A549 (cell line): ENCODE data around the gene COL5A1. TPM values are rescaled to one million over a fixed set of nuclear protein-coding genes. Genes with fewer than 3 reads are reported as not detected.

Experiments
- ATAC-seq, 2 experiments: fragments of 200-7000 bp in 1 of 2; fragments of >200 bp in 1 of 2; cut with Nextera tagmentation in 1 of 2; cut with Tn5 transposase in 1 of 2; 3 replicates each; pipeline versions ENCODE4 v1.8.0 to v1.9.1; 2018 to 2020; ENCODE audit warnings: mild to moderate bottlenecking in 1 of 2, moderate library complexity in 1 of 2
- CTCF ChIA-PET: fragments of 300-600 bp; sonication (Branson Sonifier 250); formaldehyde crosslinking; extraction: SDS; loops from one replicate; lab custom pipeline; 2021; ENCODE audit warnings: antibody characterized with exemption, inconsistent platforms; lab: Yijun Ruan, JAX
- POLR2A ChIA-PET: fragments of 350-600 bp; formaldehyde crosslinking; extraction: SDS; loops from one replicate; lab custom pipeline; 2021; ENCODE audit warnings: antibody characterized with exemption, inconsistent platforms; lab: Yijun Ruan, JAX
- DNase-seq, 2 experiments: peaks; one replicate each; pipeline versions ENCODE4 v3.0.0 to v3.0.0-alpha.2; 2011 to 2016; ENCODE audit warnings: low read depth in 1 of 2, low spot score in 1 of 2
- FAIRE-seq: peaks from 2 replicates; lab custom pipeline; 2011; peaks lifted over from hg19 to GRCh38; lab: Jason Lieb, UNC
- H3K27ac ChIP-seq, 2 experiments: fragments of >200 bp; sonication (Bioruptor Twin); formaldehyde crosslinking; 3 replicates each; pipeline ENCODE4 v1.5.1; 2016 to 2017
- H3K4me1 ChIP-seq: fragments of >200 bp; sonication (Bioruptor Twin); formaldehyde crosslinking; 3 replicates; pipeline ENCODE4 v1.6.1; 2016
- H3K4me2 ChIP-seq: fragments of >200 bp; sonication (Bioruptor Twin); formaldehyde crosslinking; 3 replicates; pipeline ENCODE4 v1.6.1; 2016
- H3K4me3 ChIP-seq: fragments of >200 bp; sonication (Bioruptor Twin); formaldehyde crosslinking; 3 replicates; pipeline ENCODE4 v1.5.1; 2016
- H3K9me3 ChIP-seq: fragments of >200 bp; sonication (Bioruptor Twin); formaldehyde crosslinking; 3 replicates; pipeline ENCODE4 v1.6.1; 2016
- BHLHE40 ChIP-seq: IDR thresholded peaks from 2 replicates; pipeline ENCODE4 v1.6.1; 2012; ENCODE audit warnings: low read depth, low read length, inconsistent platforms
- CBX2 ChIP-seq: fragments of 200-600 bp; sonication (generic); IDR thresholded peaks from 2 replicates; pipeline ENCODE4 v1.6.1; 2016; ENCODE audit warnings: low read depth, mild to moderate bottlenecking, borderline replicate concordance
- EP300 ChIP-seq, 2 experiments: fragments of >200 bp; sonication (Bioruptor Twin); formaldehyde crosslinking; IDR thresholded peaks; 2 replicates in 1 of 2; 3 replicates in 1 of 2; pipeline ENCODE4 v1.6.1; 2016 to 2017
- FOSL2 ChIP-seq, 2 experiments: fragments of 450-650 bp in 1 of 2; fragments of >200 bp in 1 of 2; sonication (Bioruptor Twin) in 1 of 2; formaldehyde crosslinking; IDR thresholded peaks; 2 replicates each; pipeline versions ENCODE4 v1.5.0 to v1.6.1; 2016 to 2020; ENCODE audit warnings: mild to moderate bottlenecking in 1 of 2, moderate library complexity in 1 of 2
- GATA3 ChIP-seq: IDR thresholded peaks from 2 replicates; pipeline ENCODE4 v1.6.1; 2012; ENCODE audit warnings: borderline replicate concordance
- HEYL ChIP-seq: fragments of 250-450 bp; sonication (Bioruptor Pico); IDR thresholded peaks from 2 replicates; pipeline ENCODE4 v1.8.0; 2021; ENCODE audit warnings: mild to moderate bottlenecking, moderate library complexity
- HMGXB4 ChIP-seq: fragments of 250-450 bp; sonication (Bioruptor Pico); IDR thresholded peaks from 2 replicates; pipeline ENCODE4 v1.5.0; 2021; ENCODE audit warnings: mild to moderate bottlenecking, moderate library complexity, borderline replicate concordance
- HOXB13 ChIP-seq: fragments of 250-450 bp; sonication (Bioruptor Pico); IDR thresholded peaks from 2 replicates; pipeline ENCODE4 v1.5.0; 2020; ENCODE audit warnings: low read depth, mild to moderate bottlenecking, moderate library complexity
- HOXB5 ChIP-seq: fragments of 250-450 bp; sonication (Bioruptor Pico); IDR thresholded peaks from 2 replicates; pipeline ENCODE4 v1.5.0; 2020; ENCODE audit warnings: mild to moderate bottlenecking, moderate library complexity
- JUNB ChIP-seq: fragments of >200 bp; sonication (Bioruptor Twin); formaldehyde crosslinking; IDR thresholded peaks from 2 replicates; pipeline ENCODE4 v1.6.1; 2016
- NFE2L2 ChIP-seq: fragments of 150-350 bp; conservative IDR thresholded peaks from 2 replicates; pipeline ENCODE4 v1.6.1; 2014; ENCODE audit warnings: low read length
- POLR2A ChIP-seq: IDR thresholded peaks from 2 replicates; pipeline ENCODE4 v1.6.1; 2012; ENCODE audit warnings: mild to moderate bottlenecking, low read length
- RARB ChIP-seq: fragments of 250-450 bp; sonication (Bioruptor Pico); IDR thresholded peaks from 2 replicates; pipeline ENCODE4 v1.8.0; 2021; ENCODE audit warnings: mild to moderate bottlenecking, moderate library complexity
- REST ChIP-seq: fragments of 200-600 bp; sonication (generic); IDR thresholded peaks from 2 replicates; pipeline ENCODE4 v1.6.1; 2016; ENCODE audit warnings: antibody characterized with exemption, mild to moderate bottlenecking, moderate library complexity
- ZC3H11A ChIP-seq: fragments of 450-650 bp; IDR thresholded peaks from 2 replicates; pipeline ENCODE4 v1.6.1; 2014; ENCODE audit warnings: antibody characterized with exemption, mild to moderate bottlenecking
- ZFP36 ChIP-seq: fragments of 450-650 bp; IDR thresholded peaks from 2 replicates; pipeline ENCODE4 v1.6.1; 2014; ENCODE audit warnings: borderline replicate concordance; ENCODE audit not compliant: partially characterized antibody
- WGBS: methylation state at CpG from one replicate; pipeline ENCODE4 v1.1.6; 2017; ENCODE audit errors: missing lambda C conversion rate; 5-methylcytosine and 5-hydroxymethylcytosine counted together
- polyA plus RNA-seq, 4 experiments: library from polyadenylated mRNA; depleted of rRNA in 3 of 4; stranded (reverse); fragments of >200 nt; fragmentation: RNase III in 1 of 4; extraction: RNeasy Plus Mini Kit Qiagen cat#74134 plus additional on column Dnase treatment in 1 of 4; gene quantifications; 2 replicates in 3 of 4; 3 replicates in 1 of 4; pipeline ENCODE4 v1.2.3, GENCODE V29; 2011 to 2017
- TF ChIP-seq, protein P1 (sequence below): IDR thresholded peaks from 2 replicates; pipeline ENCODE4 v1.6.1; 2012
- TF ChIP-seq, protein P2 (sequence below): fragments of >200 bp; sonication (Bioruptor Twin); formaldehyde crosslinking; IDR thresholded peaks from 3 replicates; pipeline ENCODE4 v1.5.1; 2016
- TF ChIP-seq, protein P3 (sequence below): fragments of 250-450 bp; sonication (Bioruptor Pico); IDR thresholded peaks from 2 replicates; pipeline ENCODE4 v1.5.0; 2020; ENCODE audit warnings: low read depth, mild to moderate bottlenecking, moderate library complexity

COL5A1 gene
- polyA plus RNA-seq, 2 of the 4 experiments (the other 2 are of a cell fraction) = 16.1 to 67.5 TPM

DNA sequence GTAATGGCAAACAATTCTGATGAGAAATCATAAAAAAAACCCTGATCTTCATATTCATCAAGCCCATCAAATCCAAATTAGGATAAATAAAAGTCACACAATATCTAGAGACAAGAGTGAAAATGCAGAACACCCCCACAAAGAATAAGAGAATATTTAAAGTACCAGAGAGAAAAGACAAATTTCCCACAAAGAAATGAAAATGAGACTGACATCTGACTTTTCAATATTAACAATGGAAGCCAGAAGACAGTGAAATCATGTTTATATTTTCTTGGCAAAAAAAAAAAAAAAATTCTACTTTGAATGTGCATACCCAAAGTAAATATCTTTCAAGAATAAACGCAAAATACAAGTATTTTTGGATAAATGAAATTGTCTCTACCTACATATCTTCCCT is 28.9 kb upstream of the COL5A1 start (continued):
- TF ChIP-seq REST (no peak), HOXB5 (CRISPR knock-in tag) (no peak), HMGXB4 (CRISPR knock-in tag) (no peak)

- H3K4me3 ChIP-seq = no peak overlapping the region
- no peaks in the 10 kb centered on the region for H3K4me1 ChIP-seq
- ATAC-seq (no peak), DNase-seq (no peak), FAIRE-seq (no peak)
- ChIA-PET POLR2A (no interaction called here), CTCF (interaction anchor here (0.6 to 2.6 kb wide), 4 partner anchors 75 to 165 kb away, joined by 3 to 5 read pairs (median 4); no protein-coding TSS in a partner anchor)
- TF ChIP-seq CBX2 = no peak
- TF ChIP-seq POLR2A = no peak
- TF ChIP-seq JUNB = no peak
- 83% methylated on average over 3 of the region's 3 CpGs for WGBS
- H3K9me3 ChIP-seq = peaks cover 42% of the 10 kb centered on the region
- H3K4me2 ChIP-seq = no peak overlapping the region
- H3K27ac ChIP-seq = no peak overlapping the region
These were observed 27.3 kb upstream of the COL5A1 start for GRCh38 chr9:134614256-134614655.

GRCh38 chr9:134616341-134616740 is 25.3 kb upstream of the COL5A1 start:
- DNase-seq = no peak
- H3K4me2 ChIP-seq = no peak overlapping the region
- ChIA-PET POLR2A (no interaction called here), CTCF (interaction anchor here (3.4 kb wide), 1 partner anchor 167 kb away, joined by 18 read pairs; no protein-coding TSS in a partner anchor)
- H3K4me1 ChIP-seq = peaks cover 8% of the 10 kb centered on the region
- no peak for FAIRE-seq
- peaks cover 37% of the 10 kb centered on the region for H3K9me3 ChIP-seq
- no peak for ATAC-seq
- WGBS = 79% methylated on average over 3 of the region's 3 CpGs
- H3K27ac ChIP-seq = no peak overlapping the region
- H3K4me3 ChIP-seq = no peak overlapping the region
- TF ChIP-seq ZC3H11A = no peak
- no peak for TF ChIP-seq BHLHE40
- no peak for TF ChIP-seq HOXB13 (CRISPR knock-in tag)
- TF ChIP-seq EP300 (IDR thresholded peaks at IDR 0.05) = no peak
- TF ChIP-seq, protein P1, sequence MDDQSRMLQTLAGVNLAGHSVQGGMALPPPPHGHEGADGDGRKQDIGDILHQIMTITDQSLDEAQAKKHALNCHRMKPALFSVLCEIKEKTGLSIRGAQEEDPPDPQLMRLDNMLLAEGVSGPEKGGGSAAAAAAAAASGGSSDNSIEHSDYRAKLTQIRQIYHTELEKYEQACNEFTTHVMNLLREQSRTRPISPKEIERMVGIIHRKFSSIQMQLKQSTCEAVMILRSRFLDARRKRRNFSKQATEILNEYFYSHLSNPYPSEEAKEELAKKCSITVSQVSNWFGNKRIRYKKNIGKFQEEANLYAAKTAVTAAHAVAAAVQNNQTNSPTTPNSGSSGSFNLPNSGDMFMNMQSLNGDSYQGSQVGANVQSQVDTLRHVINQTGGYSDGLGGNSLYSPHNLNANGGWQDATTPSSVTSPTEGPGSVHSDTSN = no peak
- TF ChIP-seq HEYL (CRISPR knock-in tag) = no peak
- no peak for TF ChIP-seq NFE2L2
- no peak for TF ChIP-seq GATA3
- no peak for TF ChIP-seq FOSL2 (IDR thresholded peaks at IDR 0.05)
- no peak for TF ChIP-seq FOSL2 (CRISPR knock-in tag; IDR thresholded peaks at IDR 0.05)
- no peak for TF ChIP-seq RARB (CRISPR knock-in tag)
- TF ChIP-seq, protein P2, sequence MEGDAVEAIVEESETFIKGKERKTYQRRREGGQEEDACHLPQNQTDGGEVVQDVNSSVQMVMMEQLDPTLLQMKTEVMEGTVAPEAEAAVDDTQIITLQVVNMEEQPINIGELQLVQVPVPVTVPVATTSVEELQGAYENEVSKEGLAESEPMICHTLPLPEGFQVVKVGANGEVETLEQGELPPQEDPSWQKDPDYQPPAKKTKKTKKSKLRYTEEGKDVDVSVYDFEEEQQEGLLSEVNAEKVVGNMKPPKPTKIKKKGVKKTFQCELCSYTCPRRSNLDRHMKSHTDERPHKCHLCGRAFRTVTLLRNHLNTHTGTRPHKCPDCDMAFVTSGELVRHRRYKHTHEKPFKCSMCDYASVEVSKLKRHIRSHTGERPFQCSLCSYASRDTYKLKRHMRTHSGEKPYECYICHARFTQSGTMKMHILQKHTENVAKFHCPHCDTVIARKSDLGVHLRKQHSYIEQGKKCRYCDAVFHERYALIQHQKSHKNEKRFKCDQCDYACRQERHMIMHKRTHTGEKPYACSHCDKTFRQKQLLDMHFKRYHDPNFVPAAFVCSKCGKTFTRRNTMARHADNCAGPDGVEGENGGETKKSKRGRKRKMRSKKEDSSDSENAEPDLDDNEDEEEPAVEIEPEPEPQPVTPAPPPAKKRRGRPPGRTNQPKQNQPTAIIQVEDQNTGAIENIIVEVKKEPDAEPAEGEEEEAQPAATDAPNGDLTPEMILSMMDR = no peak
- TF ChIP-seq, protein P3, sequence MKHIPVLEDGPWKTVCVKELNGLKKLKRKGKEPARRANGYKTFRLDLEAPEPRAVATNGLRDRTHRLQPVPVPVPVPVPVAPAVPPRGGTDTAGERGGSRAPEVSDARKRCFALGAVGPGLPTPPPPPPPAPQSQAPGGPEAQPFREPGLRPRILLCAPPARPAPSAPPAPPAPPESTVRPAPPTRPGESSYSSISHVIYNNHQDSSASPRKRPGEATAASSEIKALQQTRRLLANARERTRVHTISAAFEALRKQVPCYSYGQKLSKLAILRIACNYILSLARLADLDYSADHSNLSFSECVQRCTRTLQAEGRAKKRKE (CRISPR knock-in tag) = no peak
- no peak for TF ChIP-seq ZFP36
